HL-60 (cell line): ENCODE results near the gene FBXL12.

Experiments
- CTCF ChIP-seq: IDR thresholded peaks from one replicate; pipeline ENCODE4 v1.5.1; 2011; ENCODE audit warnings: low read length, control low read depth, inconsistent platforms; ENCODE audit not compliant: insufficient read depth
- GABPA ChIP-seq: IDR thresholded peaks from 2 replicates; pipeline ENCODE4 v1.6.1; 2012; ENCODE audit warnings: low read depth
- POLR2AphosphoS5 ChIP-seq: IDR thresholded peaks from 2 replicates; pipeline ENCODE4 v1.6.1; 2012; ENCODE audit warnings: low read depth
- REST ChIP-seq: IDR thresholded peaks from 2 replicates; pipeline ENCODE4 v1.6.1; 2012; ENCODE audit warnings: low read depth; ENCODE audit not compliant: insufficient replicate concordance
- SPI1 ChIP-seq: IDR thresholded peaks from 2 replicates; pipeline ENCODE4 v1.6.1; 2012; ENCODE audit warnings: low read depth, mild to moderate bottlenecking, borderline replicate concordance

GRCh38 chr19:9839415-9839814 is 20.5 kb upstream of the FBXL12 start:
- TF ChIP-seq CTCF = no peak
- TF ChIP-seq POLR2AphosphoS5 = no peak
- no peak for TF ChIP-seq REST
- no peak for TF ChIP-seq GABPA
- TF ChIP-seq SPI1 = no peak
